Measurements from ENCODE around the gene SFXN5. TPM values are rescaled to one million over a fixed set of nuclear protein-coding genes. Genes with fewer than 3 reads are reported as not detected.

Gene SFXN5
- total RNA-seq, 1 donor: 17.0 TPM

DNA sequence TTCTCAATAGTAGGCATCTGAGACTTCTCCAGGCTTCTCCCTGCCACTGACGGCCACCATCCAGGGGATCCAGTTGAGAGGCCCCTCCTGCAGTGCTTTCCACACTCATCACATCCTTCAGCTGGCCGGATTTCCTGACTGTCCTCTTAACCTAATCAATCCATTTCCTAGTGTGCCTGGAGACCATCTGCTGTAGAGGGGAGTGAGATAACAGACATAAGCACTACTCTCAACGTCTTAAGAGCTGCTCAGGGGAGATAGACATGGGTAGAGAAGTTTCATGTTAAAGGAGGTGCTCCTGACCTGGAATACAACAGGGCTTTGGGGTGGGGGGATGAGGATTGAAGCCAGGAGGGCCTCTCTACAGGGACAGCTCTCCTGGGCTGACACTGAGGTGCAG, 170.1 kb downstream of the SFXN5 start:
- H3K36me3 ChIP-seq (ENCODE audit: insufficient read depth, low read length): no peaks in the 10 kb centered on the region
- H3K79me2 ChIP-seq (ENCODE audit: insufficient read depth, low read length): no peaks in the 10 kb centered on the region
- peak; percentile 30 for DNase-seq (ENCODE audit: insufficient read length, low spot score, missing footprints)
- no peak overlapping the region for H3K4me2 ChIP-seq (ENCODE audit: insufficient read depth, low read length)
- peaks cover 87% of the 10 kb centered on the region for H3K27me3 ChIP-seq (ENCODE audit: insufficient read depth, low read length)
- TF ChIP-seq CTCF (IDR thresholded peaks at IDR 0.05; ENCODE audit: extremely low read depth, low read depth, low read length): no peak
- H3K9me3 ChIP-seq (ENCODE audit: low read depth, low read length): no peaks in the 10 kb centered on the region
- no peaks in the 10 kb centered on the region for H4K20me1 ChIP-seq (ENCODE audit: insufficient read depth, low read length)
- H2AFZ ChIP-seq (ENCODE audit: low read length): no peak overlapping the region
- H3K27ac ChIP-seq (ENCODE audit: low read depth, low read length): no peak overlapping the region
- no peak overlapping the region for H3K4me3 ChIP-seq (ENCODE audit: insufficient read depth, low read length)
- H3K4me1 ChIP-seq (ENCODE audit: insufficient read depth, low read length): no peaks in the 10 kb centered on the region

GRCh38 chr2:72900191-72900825, 171.2 kb downstream of the SFXN5 start:
- no peaks in the 10 kb centered on the region for H3K79me2 ChIP-seq (ENCODE audit: insufficient read depth, low read length)
- no peak overlapping the region for H3K4me3 ChIP-seq (ENCODE audit: insufficient read depth, low read length)
- H3K9me3 ChIP-seq (ENCODE audit: low read depth, low read length): no peaks in the 10 kb centered on the region
- peaks cover 9% of the 10 kb centered on the region for H3K4me1 ChIP-seq (ENCODE audit: insufficient read depth, low read length)
- H3K36me3 ChIP-seq (ENCODE audit: insufficient read depth, low read length): no peaks in the 10 kb centered on the region
- no peak for DNase-seq (ENCODE audit: insufficient read length, low spot score, missing footprints)
- H4K20me1 ChIP-seq (ENCODE audit: insufficient read depth, low read length): no peaks in the 10 kb centered on the region
- no peak overlapping the region for H3K27ac ChIP-seq (ENCODE audit: low read depth, low read length)
- no peak for TF ChIP-seq CTCF (IDR thresholded peaks at IDR 0.05; ENCODE audit: extremely low read depth, low read depth, low read length)
- H3K27me3 ChIP-seq (ENCODE audit: insufficient read depth, low read length): peaks cover 86% of the 10 kb centered on the region
- H2AFZ ChIP-seq (ENCODE audit: low read length): no peak overlapping the region
- H3K4me2 ChIP-seq (ENCODE audit: insufficient read depth, low read length): no peak overlapping the region

- no peaks in the 10 kb centered on the region for H3K79me2 ChIP-seq (ENCODE audit: insufficient read depth, low read length)
- H3K4me2 ChIP-seq (ENCODE audit: insufficient read depth, low read length): no peak overlapping the region
- no peak for DNase-seq (ENCODE audit: insufficient read length, low spot score, missing footprints)
- no peaks in the 10 kb centered on the region for H3K9me3 ChIP-seq (ENCODE audit: low read depth, low read length)
- no peak overlapping the region for H2AFZ ChIP-seq (ENCODE audit: low read length)
- no peak overlapping the region for H3K4me3 ChIP-seq (ENCODE audit: insufficient read depth, low read length)
- no peaks in the 10 kb centered on the region for H3K36me3 ChIP-seq (ENCODE audit: insufficient read depth, low read length)
- peaks cover 76% of the 10 kb centered on the region for H3K27me3 ChIP-seq (ENCODE audit: insufficient read depth, low read length)
- TF ChIP-seq CTCF (IDR thresholded peaks at IDR 0.05; ENCODE audit: extremely low read depth, low read depth, low read length): no peak
- no peak overlapping the region for H3K27ac ChIP-seq (ENCODE audit: low read depth, low read length)
- H3K4me1 ChIP-seq (ENCODE audit: insufficient read depth, low read length): peaks cover 11% of the 10 kb centered on the region
- no peaks in the 10 kb centered on the region for H4K20me1 ChIP-seq (ENCODE audit: insufficient read depth, low read length)
Observed at GRCh38 chr2:72898585-72898906, 173.0 kb downstream of the SFXN5 start.

GRCh38 chr2:72897785-72898584, 173.5 kb downstream of the SFXN5 start:
- DNase-seq (ENCODE audit: insufficient read length, low spot score, missing footprints): no peak
- Histone ChIP-seq H3K9me3 (ENCODE audit: low read depth, low read length) (no peaks in the 10 kb centered on the region), H3K36me3 (ENCODE audit: insufficient read depth, low read length) (no peaks in the 10 kb centered on the region), H3K4me3 (ENCODE audit: insufficient read depth, low read length) (no peak overlapping the region), H3K27ac (ENCODE audit: low read depth, low read length) (no peak overlapping the region), H3K27me3 (ENCODE audit: insufficient read depth, low read length) (peaks cover 70% of the 10 kb centered on the region), H3K4me1 (ENCODE audit: insufficient read depth, low read length) (peaks cover 11% of the 10 kb centered on the region), H2AFZ (ENCODE audit: low read length) (no peak overlapping the region), H4K20me1 (ENCODE audit: insufficient read depth, low read length) (no peaks in the 10 kb centered on the region), H3K4me2 (ENCODE audit: insufficient read depth, low read length) (no peak overlapping the region), H3K79me2 (ENCODE audit: insufficient read depth, low read length) (no peaks in the 10 kb centered on the region)
- TF ChIP-seq CTCF (IDR thresholded peaks at IDR 0.05; ENCODE audit: extremely low read depth, low read depth, low read length): no peak
